ENCODE results near the gene SAMD8. TPM values are rescaled to one million over a fixed set of nuclear protein-coding genes. Genes with fewer than 3 reads are reported as not detected.

The SAMD8 gene
- total and polyA plus RNA-seq, 2 of the 8 experiments (the other 6 are each of a cell fraction or from before 2014, with no cell fraction given) = 11.7 to 20.9 TPM

- H2BK5ac ChIP-seq (ENCODE audit: low read depth, low read length) = peak overlapping the region; percentile 53
- WGBS, 2 experiments (ENCODE audit: extremely low coverage in 1 of 2, insufficient coverage in 1 of 2, insufficient read length in 1 of 2, insufficient replicate concordance in 2 of 2, low coverage in 1 of 2, low lambda C conversion rate in 2 of 2, missing lambda C conversion rate in 1 of 2) = 88% methylated on average over 12 of the region's 12 CpGs; no CpG with 5 or more reads in 1 of the 2 experiments
- H3K27me3 ChIP-seq (replicated peaks in 1 of 4; ENCODE audit: control insufficient read depth in 3 of 4, extremely low read depth in 1 of 4, insufficient read depth in 3 of 4, low read length in 3 of 4) = no peaks in the 10 kb centered on the region
- no peak for FAIRE-seq
- no peak overlapping the region for H3K23ac ChIP-seq (ENCODE audit: insufficient read length)
- no peak overlapping the region for H3K4me2 ChIP-seq (ENCODE audit: insufficient read depth in 1 of 2, low read depth in 2 of 2, low read length in 2 of 2)
- H3K23me2 ChIP-seq (ENCODE audit: low read depth, low read length) = no peaks in the 10 kb centered on the region
- no peak overlapping the region for H3K56ac ChIP-seq (replicated peaks; ENCODE audit: insufficient read length, low read depth, low read length)
- no peaks in the 10 kb centered on the region for H3K79me2 ChIP-seq (ENCODE audit: control insufficient read depth in 1 of 2, insufficient read depth in 2 of 2, low read length in 2 of 2)
- H2BK120ac ChIP-seq (replicated peaks; ENCODE audit: low read depth, low read length) = no peak overlapping the region
- no peak overlapping the region for H2BK15ac ChIP-seq (ENCODE audit: low read length)
- H3K9me3 ChIP-seq (ENCODE audit: insufficient read depth in 2 of 2, low read depth in 1 of 2, low read length in 1 of 2) = no peaks in the 10 kb centered on the region
- H3K18ac ChIP-seq (ENCODE audit: extremely low read depth, low read length) = no peak overlapping the region
- CTCF ChIA-PET (ENCODE audit: partially characterized antibody) = interaction anchor here (2.1 to 10.5 kb wide), 4 partner anchors 8 to 89 kb away, joined by 4 to 209 read pairs (median 20); partner anchors contain the start of genes COMTD1 and VDAC2
- peak overlapping the region; percentile 35; the same call in 1 of the 2 replicates for H2BK12ac ChIP-seq (ENCODE audit: low read depth, low read length)
- POLR2A ChIA-PET (ENCODE audit: partially characterized antibody) = interaction anchor here (1.0 to 36.7 kb wide), 5 partner anchors 12 to 69 kb away, joined by 3 to 801 read pairs (median 4); partner anchors contain the start of genes COMTD1 and VDAC2
- no peak overlapping the region for H3K9ac ChIP-seq (replicated peaks in 1 of 4; ENCODE audit: extremely low read depth in 1 of 4, low read depth in 3 of 4, low read length in 3 of 4)
- DNase-seq (ENCODE audit: low read depth in 1 of 2, low spot score in 2 of 2) = no peak
- H4K20me1 ChIP-seq (replicated peaks in 1 of 2; ENCODE audit: control insufficient read depth in 1 of 2, insufficient read depth in 2 of 2, low read length in 2 of 2) = no peaks in the 10 kb centered on the region
- H2BK20ac ChIP-seq (ENCODE audit: low read length) = no peak overlapping the region; the same call in none of the 2 replicates
- no peak overlapping the region for H2AFZ ChIP-seq (ENCODE audit: low read length)
- no peak overlapping the region for H3K27ac ChIP-seq (ENCODE audit: low read depth, low read length)
- H4K5ac ChIP-seq (ENCODE audit: insufficient read length, low read depth, low read length) = no peak overlapping the region
- TF ChIP-seq KDM1A (IDR thresholded peaks at IDR 0.05; ENCODE audit: borderline replicate concordance, low read length) (no peak), CHD2 (IDR thresholded peaks at IDR 0.05; ENCODE audit: low read length) (no peak)
- TF ChIP-seq, protein P1, sequence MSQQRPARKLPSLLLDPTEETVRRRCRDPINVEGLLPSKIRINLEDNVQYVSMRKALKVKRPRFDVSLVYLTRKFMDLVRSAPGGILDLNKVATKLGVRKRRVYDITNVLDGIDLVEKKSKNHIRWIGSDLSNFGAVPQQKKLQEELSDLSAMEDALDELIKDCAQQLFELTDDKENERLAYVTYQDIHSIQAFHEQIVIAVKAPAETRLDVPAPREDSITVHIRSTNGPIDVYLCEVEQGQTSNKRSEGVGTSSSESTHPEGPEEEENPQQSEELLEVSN (IDR thresholded peaks at IDR 0.05) = no peak
- no peaks in the 10 kb centered on the region for H3K79me1 ChIP-seq (ENCODE audit: low read depth, low read length)
- H4K91ac ChIP-seq (replicated peaks; ENCODE audit: insufficient read length, low read length) = no peak overlapping the region
- no peak overlapping the region for H3K14ac ChIP-seq (ENCODE audit: insufficient read length)
- H3K36me3 ChIP-seq (ENCODE audit: control insufficient read depth in 2 of 4, insufficient read depth in 4 of 4, low read length in 3 of 4) = no peaks in the 10 kb centered on the region
- no peak overlapping the region for H3K4me3 ChIP-seq (ENCODE audit: extremely low read depth in 1 of 4, insufficient read depth in 2 of 4, low read depth in 3 of 4, low read length in 4 of 4)
- no peak overlapping the region for H2AK5ac ChIP-seq (ENCODE audit: low read depth, low read length)
- H4K8ac ChIP-seq (ENCODE audit: extremely low read depth, insufficient read depth, low read length) = no peak overlapping the region
- peaks cover 0 to 12% (median 7%) of the 10 kb centered on the region in 4 experiments; a peak in 5 of 7 replicates for H3K4me1 ChIP-seq (replicated peaks in 1 of 4; ENCODE audit: control insufficient read depth in 3 of 4, insufficient read depth in 4 of 4, low read length in 3 of 4)
- no peak overlapping the region for H3K4ac ChIP-seq (replicated peaks; ENCODE audit: insufficient read length, low read depth, low read length)
Observed at GRCh38 chr10:75189266-75190096, 78.0 kb downstream of the SAMD8 start.

Data from H1 (cell line).